Activated gamma-delta T cell treated with Interleukin-2 at 50 U/mL for 16 hours (primary cell): Measurements from ENCODE around the gene GLI2.

Experiments
- DNase-seq: peaks from one replicate; pipeline ENCODE4 v3.0.0-alpha.2; 2020

Gene GLI2

DNA sequence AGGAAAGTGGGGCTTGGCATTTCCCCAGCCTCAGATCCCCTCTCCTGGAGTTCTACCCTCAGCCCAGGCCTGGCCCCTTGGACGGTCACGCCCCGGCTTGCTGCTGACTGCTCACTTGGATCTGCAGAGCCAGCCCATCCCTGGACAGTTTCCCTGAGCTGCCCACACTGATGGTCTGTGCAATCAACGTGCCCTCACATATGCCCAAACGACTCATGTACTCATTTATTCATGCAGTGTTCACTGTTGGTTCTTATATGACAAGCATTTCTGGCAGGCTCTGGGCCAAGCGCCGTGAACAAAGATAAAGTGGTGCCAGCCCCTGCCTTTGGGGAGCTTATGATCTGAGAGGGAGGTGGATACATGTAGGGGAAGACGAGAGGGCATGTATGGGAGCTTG is 20.3 kb upstream of the GLI2 start:
- DNase-seq: no peak

DNA sequence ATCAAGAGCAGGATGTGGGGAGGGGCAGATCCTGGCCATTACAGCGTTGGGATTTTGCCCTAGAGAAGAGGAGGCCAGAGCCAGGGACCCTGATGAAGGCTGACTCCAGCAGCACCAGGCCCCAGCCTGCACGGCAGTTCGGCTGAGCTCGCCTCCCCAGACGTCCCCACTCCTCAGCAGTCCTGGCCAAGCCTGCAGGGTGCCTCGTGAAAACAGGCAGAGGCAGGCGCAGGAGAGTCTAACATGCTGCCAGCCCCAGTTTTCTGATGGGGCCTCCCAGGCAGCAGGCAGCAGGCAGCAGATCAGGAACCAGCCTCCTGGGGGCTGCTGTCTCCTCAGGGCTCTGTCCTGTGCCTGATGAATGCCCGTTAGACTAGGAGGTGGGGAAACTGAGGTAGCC is 19.7 kb upstream of the GLI2 start:
- no peak for DNase-seq

DNA sequence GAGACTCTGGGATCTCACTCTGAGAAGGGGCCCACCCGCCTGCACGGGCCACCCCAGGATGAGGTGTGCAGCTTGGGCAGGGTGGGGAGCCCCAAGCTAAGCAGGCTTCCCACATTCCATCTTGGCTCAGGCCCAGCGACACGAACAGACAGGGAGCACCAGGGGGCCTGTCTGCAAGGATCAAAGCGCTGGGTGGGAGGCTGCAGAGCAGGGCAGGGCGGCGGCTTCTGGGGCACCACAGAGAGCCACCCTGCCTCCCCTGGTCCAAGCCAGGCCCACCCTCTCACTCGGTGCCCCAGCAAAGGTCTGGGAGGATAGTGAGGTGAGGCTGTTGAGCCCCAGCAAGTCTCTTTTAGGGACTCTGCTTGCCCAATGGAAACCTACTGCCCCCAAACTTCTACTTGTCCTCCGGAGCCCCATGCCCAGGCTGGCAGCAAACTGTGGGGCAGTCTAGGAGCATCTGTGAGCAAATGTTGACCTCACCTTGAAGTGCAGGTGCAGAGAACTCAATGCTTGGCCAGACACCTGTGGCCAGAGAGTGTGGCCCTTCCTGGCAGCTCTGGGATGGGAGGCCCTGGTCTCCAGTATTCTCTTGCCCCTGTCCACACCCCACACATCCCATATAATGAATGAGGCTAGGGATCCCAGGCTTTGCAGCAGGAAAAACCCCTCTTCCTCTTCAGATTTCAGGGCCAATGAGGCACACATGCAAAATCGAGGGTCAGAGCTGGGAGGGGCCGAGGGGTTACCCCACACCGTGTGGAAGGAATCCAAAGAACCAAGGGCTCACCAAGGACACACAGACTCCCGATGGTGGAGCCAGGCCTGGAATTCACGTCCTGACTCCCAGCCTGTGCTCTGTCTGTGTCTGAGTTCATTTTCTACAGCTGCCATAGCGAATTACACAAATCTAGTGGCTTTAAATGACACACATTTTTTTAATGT is 18.8 kb upstream of the GLI2 start:
- DNase-seq: no peak

DNA sequence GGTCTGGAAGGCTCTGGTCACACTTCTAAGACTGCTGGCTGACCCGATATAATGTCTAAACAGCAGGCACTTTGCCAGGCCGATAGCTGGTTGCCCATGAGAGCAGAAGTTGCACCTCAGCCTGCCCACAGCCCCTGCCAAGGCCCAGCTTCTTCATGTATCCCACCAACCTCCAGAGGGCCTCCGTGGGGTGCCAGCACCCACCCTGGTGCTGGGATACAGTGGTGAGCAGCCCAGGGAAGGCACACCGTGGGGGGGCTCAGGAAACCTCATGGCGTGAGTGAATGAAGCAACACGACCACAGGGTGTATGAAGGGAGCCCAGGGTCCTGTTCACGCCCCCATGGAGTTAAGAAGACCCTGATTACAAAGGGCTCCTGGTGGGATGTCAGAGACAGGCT is 16.2 kb upstream of the GLI2 start:
- DNase-seq: no peak

DNA sequence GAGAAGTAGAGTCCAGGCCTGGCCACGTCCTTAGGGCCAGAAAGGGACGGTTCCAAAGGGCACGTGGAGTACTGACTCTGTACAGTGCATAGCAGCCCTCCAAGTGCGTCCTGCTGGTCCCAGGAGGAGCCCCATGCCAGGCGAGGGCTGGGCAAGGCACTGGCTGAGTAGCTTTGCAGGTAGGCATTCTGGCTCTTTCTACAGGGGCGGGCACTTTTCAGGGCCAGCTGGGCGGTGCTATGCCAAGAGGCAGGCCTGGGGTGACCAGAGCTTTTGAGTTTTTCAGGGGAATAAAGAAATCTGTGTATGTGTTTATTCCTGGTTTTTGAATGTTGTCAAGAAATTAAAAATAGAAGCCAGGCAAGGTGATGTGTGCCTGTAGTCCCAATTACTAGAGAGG is 15.4 kb upstream of the GLI2 start:
- no peak for DNase-seq

DNA sequence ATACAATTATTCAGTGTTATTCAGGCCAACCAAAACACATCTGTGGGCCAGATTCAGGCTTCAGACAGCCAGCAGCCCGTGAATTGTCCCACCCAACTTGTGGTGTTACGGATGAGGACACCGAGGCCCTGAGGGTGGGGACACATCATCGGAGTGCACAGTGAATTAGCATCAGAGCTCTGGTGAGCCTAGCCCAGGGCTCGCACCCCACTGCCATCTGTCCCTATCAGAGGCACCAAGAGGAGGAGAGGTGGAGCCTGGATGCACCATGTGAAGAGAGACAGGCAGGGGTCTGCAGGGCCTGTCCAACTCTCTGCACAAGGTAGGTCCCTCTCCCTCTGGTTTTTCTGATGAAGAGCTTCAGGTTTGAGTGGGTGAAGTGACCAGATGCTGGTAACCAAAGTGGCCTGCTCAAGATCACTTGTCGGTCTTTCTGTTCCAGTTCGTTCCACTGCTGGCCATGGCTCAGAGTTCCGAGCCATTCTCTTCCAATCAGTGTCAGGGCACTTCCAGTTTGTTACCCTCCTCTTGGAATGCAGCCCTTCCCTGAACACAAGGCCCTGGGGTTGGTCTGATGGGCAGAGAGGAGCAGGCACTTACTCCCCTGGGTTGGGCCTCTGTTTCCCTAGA is 14.8 kb upstream of the GLI2 start:
- DNase-seq: no peak

DNA sequence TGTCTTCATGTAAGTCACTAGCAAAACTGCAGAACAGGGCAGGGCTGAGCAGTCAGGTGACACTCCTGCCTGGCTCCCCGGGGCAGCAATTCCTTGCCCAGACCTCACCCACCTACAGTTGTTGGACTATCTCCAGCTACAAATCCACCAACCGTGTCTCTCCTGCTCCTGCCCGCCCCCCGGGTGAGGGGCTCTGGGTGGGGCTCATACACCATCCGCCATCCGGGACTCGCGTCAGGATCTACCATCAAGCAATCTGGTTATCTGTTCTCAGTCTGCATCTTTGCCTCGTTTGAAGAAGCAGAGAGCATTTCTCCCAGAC is 13.5 kb upstream of the GLI2 start:
- DNase-seq: no peak

DNA sequence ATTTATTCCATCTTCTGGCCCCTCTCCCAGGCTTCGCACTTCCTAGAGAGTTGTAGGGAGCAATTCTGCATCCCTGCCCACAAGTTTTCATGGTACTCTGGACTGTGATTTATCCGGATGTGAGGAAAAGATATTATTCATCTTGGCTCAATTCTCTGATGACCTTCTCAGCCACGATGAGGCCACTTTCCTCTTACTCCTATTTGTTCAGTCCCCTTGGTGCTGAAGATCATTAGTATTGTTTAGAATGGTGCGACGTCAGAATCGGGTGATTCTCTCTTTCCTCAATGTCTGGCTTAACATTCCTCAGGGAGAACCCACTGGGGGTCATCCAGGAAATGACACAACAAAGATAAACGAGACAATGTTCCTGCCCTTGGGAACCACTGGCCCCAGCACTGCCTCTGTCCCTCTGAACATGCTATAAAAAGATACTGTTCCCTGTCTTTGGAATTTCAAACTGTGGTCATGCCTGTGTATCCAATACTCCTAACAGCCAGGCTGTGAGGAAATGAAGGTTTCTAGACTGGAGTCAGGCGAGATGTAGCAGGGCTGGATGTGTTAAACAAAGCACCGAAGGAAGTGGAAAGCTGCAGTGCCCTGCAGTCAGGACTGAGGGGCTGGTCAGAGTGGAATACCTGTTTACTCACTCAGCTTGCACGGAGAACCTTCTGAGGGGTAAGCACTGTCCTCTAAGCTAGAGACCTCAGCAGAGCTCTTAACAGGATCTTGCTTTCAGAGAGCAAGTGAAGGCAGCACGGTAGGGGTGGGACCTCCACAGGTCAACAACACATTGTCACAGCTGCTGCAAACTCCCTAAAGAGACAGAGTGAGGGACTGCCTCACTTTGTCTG is 12.9 kb upstream of the GLI2 start:
- DNase-seq: no peak

DNA sequence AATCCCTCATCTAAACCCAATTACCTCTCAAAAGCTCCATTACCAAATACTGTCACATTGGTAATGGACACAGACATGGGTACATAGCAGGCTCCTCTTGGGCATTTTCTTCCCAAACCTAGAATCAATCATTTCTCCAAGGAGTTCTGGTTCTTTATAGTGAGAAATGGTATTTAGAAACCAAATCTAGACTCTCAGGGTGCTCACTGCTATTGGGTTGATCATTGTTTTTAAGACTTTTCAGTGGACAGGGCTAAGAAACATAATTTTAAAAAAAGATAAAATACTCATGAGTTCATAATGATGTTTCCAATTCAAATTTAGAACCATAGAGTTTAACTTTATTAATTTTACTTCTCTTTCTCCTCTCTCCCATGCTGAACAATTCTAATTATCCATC is 9.4 kb upstream of the GLI2 start:
- no peak for DNase-seq

DNA sequence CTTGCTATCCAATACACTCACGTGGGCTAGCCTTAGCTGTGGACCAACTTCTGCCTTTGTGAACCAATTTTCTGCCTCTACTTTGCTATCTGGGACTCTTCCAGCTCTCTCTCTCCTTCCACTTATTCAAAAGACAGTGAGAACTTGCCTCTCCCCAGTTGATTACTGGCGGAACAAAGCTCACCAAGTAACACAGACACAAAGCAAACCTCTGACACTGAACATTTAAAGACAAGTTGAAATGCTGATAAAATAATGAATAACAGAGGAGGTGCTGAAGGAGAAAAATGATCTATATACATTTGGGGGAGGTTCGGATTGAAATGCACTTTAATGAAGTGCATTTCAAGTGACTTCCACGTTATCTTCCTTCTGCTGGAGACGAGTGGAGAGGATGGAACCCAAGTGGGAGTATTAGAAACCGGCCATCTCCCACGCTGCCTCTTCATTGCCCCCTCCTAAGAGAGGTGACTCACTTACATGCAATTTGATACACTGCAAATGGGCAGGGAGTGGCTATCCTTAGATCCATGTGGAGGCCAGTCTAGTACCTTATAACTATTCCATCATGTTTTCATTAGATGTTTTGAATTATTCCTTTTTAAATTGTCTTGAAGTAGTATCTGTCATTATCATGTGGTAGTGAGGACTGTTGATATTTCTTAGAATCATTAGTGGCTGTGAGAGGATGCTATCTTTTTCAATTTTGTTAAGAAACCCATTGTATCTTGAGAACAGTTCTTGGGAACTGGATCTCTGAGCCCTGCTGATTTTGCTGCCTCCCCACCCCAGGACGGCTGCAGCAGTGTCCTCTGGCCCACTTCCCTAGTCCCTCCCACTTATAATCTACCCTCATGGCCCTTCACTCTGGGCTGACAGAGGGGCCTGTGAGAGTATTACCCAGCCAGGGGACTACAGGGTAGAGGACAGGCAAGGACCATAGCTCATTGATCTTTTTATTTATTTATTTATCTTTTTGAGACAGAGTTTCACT is 6.0 kb upstream of the GLI2 start:
- no peak for DNase-seq

DNA sequence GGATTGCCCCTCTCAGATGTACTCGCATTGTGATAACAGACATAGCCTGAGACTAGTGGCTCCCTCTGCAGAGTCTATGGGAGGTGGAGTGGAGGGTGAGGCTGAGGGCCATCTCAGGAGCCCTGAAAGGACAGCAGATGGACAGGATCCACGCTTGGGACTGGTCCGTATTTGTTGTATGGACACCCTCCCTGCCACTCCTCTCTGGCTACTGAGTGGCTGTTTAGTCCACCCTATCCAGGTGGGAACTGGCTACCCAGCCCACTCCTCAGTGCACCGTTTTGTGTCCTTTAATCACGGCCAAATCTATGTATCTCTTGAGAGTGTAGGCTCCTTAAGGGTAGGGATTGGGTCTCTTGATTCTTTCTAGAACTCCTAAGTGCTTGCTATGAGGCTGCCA is 4.5 kb upstream of the GLI2 start:
- DNase-seq: no peak

DNA sequence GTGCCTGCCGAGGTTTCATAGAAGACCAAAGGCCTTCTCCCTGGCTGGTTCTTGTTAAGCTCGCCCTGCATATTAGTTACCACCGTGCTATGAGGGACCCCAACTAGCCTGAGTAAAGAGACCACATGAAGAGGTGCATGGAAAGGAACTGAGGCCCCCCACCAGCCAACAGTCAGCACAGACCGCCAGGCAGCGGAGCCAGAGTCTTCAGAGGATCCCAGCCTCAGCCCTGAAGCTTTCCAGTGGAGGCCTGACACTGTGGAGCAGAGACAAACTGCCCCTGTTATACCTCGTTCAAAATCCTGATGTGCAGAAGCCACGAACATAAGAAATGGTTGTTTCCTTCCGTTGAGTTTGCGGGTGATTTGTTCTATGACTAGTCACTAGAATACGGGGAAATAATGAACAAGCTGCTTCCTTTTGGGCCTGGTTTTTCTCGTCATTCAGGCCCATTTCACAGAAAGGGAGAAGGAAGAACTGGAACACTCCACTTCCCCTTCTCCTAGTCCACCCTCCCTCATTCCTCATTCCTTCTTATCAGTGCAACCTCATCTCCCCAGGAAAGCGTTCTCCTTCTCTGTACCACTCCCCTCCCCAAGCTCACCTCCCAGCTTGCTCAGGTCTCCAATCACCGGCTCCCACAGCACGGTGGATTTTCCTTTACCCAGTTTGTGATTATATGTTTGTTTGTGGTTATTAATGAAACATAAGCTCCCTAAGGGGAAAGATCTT is 3.0 kb upstream of the GLI2 start:
- no peak for DNase-seq

DNA sequence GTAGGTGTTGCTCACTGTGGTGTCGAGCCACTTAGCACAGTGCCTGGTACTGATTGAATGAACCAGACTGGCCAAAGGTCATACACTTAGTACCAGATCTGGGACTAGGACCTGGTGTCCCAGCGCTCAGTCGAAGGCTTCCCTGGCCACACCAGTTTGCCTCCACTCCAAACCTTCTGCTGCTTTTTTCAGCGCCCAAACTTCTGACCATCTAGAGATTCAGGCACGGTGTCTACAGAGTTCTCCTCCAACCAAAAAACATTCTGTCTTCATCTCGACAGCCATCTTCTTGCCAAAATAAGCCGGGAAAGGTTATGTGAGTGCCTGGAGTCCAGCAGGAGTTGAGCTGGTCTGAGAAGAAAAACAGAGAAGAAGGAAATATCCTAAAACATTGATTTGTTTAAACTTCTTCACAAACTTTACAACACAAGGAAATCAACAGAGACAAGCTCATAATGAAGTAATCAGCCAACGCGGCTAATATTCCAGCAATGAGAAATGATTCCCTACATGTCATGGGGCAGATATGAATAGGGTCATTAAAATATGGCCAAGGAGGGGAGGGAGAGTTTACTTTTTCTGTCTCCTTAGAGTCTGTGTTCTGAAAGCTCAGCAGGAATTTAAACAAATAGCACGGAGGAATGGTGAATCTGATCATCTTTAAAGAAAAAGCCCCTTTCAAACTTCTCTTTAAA is 2.3 kb upstream of the GLI2 start:
- DNase-seq: no peak

DNA sequence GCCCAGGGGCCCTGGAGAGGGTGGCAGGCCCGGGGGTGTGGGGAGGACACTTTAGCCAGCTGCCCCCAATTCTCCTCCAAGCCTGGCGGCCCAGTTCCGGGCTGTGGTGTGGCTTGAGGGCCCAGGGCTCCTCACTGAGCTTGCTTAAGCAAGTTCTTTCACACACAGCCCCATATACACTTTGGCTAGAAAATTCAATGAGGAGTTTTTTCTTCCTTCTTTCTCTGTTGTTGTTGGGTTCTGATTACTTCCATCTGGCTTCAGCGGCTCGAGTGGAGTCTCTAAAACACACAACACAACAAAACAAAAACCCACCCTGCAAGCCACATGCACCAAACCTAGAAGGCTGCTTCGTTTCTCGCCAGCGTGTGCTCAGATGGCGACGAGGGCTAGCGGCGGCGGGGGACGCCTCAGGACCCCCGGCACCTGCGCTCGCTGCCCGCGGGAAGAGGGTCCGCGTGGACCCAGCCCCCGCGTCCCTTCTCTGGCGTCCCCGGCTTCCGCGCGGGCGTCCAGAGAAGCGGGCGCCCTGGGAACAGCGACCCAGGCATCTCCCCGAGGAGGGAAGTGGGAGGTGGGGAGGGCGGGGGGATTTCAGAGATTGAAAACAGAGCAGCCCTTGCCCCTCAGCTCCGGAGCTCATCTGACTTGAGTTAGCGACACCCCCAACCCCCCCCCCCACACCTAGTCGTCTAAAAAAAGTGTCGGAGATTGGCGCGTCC is 577 bp upstream of the GLI2 start:
- DNase-seq: no peak

DNA sequence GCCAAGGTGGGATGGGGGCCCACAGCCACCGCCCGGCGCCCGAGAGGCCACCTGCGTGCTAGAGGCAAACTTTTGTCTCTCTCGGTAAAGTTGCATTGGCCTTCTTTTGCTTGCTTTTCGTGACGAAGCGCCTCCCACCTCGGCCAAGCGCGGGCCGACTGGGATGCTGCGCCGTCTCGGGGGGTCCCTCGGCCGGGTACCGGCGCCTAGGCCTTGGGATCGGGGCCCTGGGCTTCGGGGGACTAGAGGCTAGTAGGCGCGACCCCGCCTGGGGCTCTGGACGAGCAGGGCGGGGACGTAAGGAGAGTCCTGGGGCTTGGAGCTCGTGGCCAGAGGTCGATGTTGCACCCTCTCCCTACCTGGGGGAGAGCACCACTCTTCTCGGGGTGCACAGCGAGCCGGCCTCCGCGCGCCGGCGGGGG is 545 bp downstream of the GLI2 start:
- no peak for DNase-seq

DNA sequence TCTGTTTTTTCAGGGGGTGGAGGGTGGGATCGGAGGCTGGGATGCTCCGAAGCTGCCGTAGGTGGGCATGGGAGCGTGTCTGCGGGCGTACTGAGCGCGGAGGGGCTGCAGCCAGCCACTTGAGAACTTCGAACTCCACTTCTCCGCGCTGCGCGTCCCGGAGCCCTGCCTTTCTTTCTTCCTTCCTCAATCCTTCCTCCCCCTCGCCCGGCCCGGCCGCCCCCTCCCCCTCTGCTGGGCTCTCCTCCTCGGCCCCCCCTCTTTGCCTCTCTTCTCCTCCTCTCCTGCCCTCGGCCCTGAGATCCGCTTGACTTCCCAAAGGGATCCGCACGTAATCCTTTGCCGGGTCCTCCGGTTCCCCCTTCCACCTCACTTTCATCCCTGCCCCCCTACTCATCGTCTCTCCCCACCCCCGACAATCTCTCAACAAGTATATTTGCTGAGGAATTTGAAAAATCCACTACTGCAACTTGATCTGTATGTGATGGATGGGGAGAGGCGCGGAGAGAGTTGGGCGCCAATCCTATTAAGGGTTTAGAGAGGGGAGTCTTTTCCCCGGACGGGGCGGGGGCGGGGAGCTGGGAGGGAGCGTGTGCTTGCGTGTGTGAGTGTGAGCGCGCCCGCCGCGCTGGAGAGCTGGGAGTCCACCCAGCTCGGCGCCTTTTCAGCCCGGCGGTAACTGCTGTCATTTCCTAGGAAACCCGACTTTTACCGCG is 1.1 kb downstream of the GLI2 start:
- DNase-seq: no peak

DNA sequence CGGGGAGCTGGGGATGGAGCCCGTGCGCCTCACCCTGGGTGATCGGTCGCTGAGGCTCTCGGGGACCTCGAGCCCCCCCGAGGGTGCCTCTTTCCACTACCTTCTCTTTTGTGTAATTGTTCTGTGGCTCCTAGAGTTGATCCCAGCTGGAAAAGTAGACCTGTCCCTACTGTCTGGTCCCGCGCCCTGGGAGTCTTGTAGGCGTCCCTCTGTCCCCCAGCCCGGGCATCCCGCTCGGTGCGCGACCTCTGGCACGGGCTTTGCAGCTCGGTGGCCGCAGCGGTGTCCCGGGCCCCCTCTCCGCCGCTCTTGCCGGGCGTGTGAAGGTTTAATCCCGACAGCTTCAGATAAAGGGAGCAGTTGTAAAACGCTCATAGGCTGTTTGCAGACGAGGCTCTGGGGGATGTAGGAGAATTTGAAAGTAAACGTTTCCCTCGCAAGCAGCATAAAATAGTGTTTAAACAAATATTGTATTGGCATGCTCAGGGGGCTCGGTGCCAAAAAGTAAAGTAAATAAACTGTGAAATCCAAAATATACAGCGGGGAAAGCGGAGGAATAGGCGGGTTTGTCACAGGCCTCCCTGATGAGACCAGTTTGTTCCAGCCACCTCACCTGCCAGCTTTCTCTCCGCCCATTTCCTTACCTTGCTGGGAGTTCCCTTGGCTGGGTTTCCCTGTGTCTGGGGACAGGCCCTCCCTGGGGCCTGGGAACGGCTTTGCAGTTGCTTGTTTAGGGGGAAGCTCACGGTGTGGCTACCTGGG is 1.9 kb downstream of the GLI2 start:
- no peak for DNase-seq

DNA sequence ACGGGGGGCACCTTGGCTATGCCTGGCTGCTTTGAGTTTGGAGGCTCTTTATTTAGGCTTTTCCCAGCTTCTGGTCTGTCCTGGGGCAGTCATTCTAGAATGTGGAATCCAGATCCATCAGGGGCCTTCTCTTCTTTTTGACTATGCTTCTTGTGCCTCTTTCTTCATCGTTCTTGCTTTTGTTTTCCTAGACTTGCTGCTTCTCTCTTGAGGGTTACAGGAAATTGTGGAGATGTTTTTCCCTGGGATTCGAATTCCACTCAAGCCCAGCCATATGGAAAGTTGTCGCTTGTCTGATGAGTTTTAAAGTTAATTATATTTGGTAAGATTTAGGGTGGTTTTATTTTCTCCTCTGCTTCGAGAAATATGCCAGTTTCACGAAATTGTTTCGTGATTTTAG is 2.4 kb downstream of the GLI2 start:
- DNase-seq: no peak
